HG02840 (cell line): ENCODE results near the gene TRIM74.
"Not testable (repeated sequence)": the region's sequence is repeated elsewhere in the genome, so short reads cannot be mapped to it uniquely, and the experiment has no call there.

ENCODE experiments used
- ATAC-seq: cut with Tn5 transposase; IDR thresholded peaks from one replicate; pipeline ENCODE4 v1.9.1; 2021; ENCODE audit warnings: mild to moderate bottlenecking, moderate library complexity, moderate number of reproducible peaks; ENCODE audit not compliant: unreplicated experiment, low FRiP score

Gene TRIM74

DNA sequence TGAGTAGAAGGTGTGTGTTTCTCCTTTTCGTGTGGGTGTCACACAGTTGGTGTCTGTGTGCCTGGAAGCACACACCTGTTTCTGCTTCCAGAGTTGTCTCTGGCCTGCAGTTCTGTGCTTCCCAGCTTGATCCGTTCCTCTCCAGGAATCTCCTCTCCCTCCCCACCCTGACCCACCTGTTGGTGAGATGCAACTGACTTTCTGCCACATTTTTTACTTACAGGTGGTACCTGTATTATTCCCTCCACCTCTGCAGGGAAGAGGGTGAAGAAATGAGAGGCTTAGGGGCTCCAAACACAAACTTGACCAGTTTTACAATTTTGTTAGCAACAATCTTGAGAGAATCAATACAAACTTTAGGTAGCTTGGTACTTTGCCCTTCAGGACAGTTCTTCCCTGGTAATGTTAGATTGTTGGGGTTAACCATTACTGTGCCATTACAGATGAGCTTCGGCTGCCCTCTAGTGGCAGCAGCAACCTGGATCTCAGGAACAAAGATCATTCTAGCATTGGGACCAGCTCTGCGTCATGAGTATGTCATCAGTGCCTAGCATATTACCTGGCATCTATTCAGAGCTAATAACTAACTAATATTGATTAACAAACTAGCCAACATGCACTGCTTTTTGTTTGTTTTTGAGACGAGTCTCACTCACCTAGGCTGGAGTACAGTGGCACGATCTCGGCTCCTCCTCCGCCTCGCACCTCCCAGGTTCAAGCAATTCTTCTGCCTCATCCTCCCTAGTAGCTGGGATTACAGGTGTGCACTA, 54.3 kb downstream of the TRIM74 start:
- ATAC-seq, result not testable (repeated sequence)

DNA sequence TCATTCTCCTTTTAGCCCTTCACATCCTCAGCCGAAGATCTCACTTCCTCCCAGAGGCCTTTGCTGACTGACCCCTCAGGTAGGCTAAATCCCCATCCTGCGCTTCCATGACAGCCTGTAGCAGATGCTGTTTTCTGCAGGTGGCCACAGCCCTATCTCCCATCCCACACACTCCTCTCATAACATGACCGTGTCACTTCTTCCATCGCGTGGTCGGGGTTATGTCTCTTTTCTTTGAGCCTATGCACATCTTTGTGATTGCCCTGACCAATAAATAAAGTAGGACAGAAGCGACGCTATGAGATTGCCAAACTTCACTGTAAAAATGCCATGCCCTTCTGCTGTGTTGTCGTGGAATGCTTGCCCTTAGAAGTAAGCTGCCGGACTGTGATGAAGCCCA, 55.5 kb downstream of the TRIM74 start:
- ATAC-seq, result not testable (repeated sequence)

DNA sequence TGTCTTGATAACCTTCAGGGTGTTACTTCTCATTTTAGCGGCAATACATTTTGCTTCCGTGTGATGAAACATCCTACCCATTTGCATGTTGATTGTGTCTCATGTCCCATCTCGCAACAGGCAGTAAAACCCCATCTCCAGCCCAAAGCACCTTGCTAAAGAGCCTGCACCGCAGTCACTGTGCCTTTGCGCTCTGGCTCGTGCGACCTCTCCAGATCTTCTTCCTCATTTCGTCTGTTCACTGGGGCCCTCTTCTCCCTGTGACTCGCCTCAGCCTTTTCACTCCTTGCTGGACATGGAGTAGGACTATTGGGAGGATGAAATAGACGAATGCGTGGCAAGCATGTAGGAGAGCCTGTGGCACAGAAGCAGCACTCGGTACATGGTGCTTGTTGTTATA, 57.9 kb downstream of the TRIM74 start:
- not testable (repeated sequence) for ATAC-seq
